ENCODE results near the gene CAPZA2. TPM values are rescaled to one million over a fixed set of nuclear protein-coding genes. Genes with fewer than 3 reads are reported as not detected.
A peak's percentile ranks its signal among the peaks of the same experiment; 100 is the strongest.

CAPZA2 gene
- total and polyA plus RNA-seq, 4 experiments from 2014 or later, result 112 to 307 (median 143) TPM

DNA sequence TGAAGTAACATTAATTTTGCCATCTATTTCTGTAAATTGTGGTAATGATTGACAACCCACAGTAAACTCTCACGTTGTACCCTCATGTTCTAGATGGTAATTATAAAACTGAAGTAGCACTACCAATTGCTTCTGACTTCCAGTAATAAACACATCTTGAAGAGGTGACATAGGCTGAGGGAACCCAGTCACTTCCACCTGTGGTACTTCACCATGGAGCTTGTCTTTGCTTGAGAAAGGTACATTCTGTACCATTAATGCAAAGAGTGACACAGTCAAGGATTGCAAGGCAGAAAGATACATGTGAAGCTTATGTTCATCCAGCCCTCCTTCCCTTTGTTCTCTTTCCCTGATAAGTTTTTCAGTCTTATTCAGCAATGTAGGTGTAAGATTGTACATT lies 11.2 kb downstream of the CAPZA2 start:
- Mint-ChIP-seq H3K27ac (peak overlapping the region in 2 of 7 donors; percentile 10 to 54), H3K9me3 (no peaks in the 10 kb centered on the region), H3K36me3 (peaks cover 9 to 12% of the 10 kb centered on the region in 2 donors), H3K4me1 (peaks cover 50 to 59% (median 55%) of the 10 kb centered on the region in 4 donors), H3K4me3 (peak overlapping the region in 3 of 8 donors; percentile 12 to 52 (median 26)), H3K27me3 (no peaks in the 10 kb centered on the region)
- Histone ChIP-seq H3K27ac (ENCODE audit: low read depth, low read length) (no peak overlapping the region), H3K9me3 (ENCODE audit: control insufficient read depth in 1 of 2, low read length in 2 of 2) (no peaks in the 10 kb centered on the region), H3K4me3 (ENCODE audit: low read length in 2 of 2) (no peak overlapping the region), H3K4me1 (ENCODE audit: insufficient read depth, low read length) (peaks cover 86% of the 10 kb centered on the region), H3K36me3 (ENCODE audit: insufficient read depth, low read length) (no peaks in the 10 kb centered on the region), H3K27me3 (ENCODE audit: insufficient read depth, low read length) (no peaks in the 10 kb centered on the region)
- no peak for DNase-seq
- intact Hi-C loops (cut with micrococcal nuclease), result no loop called here
- CTCF ChIA-PET (ENCODE audit: partially characterized antibody), result interaction anchor here (1.3 kb wide), 1 partner anchor 12 kb away, joined by 3 read pairs; no protein-coding TSS in a partner anchor
- POLR2A ChIA-PET (ENCODE audit: partially characterized antibody), result no interaction called here

DNA sequence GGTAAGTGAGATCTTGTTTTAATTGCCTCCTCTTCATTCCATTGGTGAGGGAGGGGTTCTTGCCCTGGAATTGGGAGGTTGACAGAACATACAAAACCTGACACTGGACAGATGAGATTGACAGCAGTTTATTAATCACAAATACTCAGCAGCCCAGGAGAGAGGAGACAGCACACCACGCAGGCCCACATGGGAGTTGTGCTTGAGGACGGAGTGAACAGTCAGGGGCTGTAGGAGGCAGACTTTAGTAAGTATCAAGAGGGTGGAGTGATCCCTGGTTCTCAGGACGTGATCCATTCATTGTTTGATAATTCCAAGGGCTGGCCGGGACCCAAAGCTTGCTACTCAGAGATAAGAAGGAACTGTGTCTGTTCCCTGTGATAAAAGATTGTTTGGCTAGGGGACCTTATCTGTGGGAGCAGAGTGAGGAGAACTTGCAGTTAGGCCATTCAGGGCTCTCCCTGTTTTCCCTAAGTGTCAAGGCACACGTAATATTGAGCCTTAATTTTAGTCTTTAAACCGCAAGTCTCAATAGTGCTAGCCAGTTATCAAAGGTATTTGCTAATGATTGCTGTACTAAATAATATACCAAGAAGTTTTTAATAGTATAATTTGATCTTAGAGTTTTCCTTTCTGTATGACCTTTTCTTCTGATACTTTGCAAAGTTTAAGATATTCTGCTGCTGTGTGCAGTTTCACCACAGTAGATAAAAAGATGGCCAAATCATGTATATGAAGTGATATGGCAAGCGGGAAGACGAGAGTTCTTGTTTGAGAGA lies 14.5 kb downstream of the CAPZA2 start:
- H3K27me3 Mint-ChIP-seq, result no peaks in the 10 kb centered on the region
- POLR2A ChIA-PET (ENCODE audit: partially characterized antibody), result no interaction called here
- DNase-seq, result no peak
- peaks cover 11 to 22% of the 10 kb centered on the region in 2 donors for H3K36me3 Mint-ChIP-seq
- H3K4me3 Mint-ChIP-seq, result no peak overlapping the region
- peaks cover 0 to 2% (median 0%) of the 10 kb centered on the region in 8 donors for H3K9me3 Mint-ChIP-seq
- intact Hi-C loops (cut with micrococcal nuclease), result no loop called here
- H3K4me1 ChIP-seq (ENCODE audit: insufficient read depth, low read length), result peaks cover 63% of the 10 kb centered on the region
- no peak overlapping the region for H3K27ac ChIP-seq (ENCODE audit: low read depth, low read length)
- CTCF ChIA-PET (ENCODE audit: partially characterized antibody), result no interaction called here
- no peak overlapping the region for H3K27ac Mint-ChIP-seq
- no peak overlapping the region for H3K4me3 ChIP-seq (ENCODE audit: low read length in 2 of 2)
- H3K9me3 ChIP-seq (ENCODE audit: control insufficient read depth in 1 of 2, low read length in 2 of 2), result no peaks in the 10 kb centered on the region
- H3K36me3 ChIP-seq (ENCODE audit: insufficient read depth, low read length), result no peaks in the 10 kb centered on the region
- H3K27me3 ChIP-seq (ENCODE audit: insufficient read depth, low read length), result no peaks in the 10 kb centered on the region
- peaks cover 25 to 50% (median 31%) of the 10 kb centered on the region in 4 donors for H3K4me1 Mint-ChIP-seq

DNA sequence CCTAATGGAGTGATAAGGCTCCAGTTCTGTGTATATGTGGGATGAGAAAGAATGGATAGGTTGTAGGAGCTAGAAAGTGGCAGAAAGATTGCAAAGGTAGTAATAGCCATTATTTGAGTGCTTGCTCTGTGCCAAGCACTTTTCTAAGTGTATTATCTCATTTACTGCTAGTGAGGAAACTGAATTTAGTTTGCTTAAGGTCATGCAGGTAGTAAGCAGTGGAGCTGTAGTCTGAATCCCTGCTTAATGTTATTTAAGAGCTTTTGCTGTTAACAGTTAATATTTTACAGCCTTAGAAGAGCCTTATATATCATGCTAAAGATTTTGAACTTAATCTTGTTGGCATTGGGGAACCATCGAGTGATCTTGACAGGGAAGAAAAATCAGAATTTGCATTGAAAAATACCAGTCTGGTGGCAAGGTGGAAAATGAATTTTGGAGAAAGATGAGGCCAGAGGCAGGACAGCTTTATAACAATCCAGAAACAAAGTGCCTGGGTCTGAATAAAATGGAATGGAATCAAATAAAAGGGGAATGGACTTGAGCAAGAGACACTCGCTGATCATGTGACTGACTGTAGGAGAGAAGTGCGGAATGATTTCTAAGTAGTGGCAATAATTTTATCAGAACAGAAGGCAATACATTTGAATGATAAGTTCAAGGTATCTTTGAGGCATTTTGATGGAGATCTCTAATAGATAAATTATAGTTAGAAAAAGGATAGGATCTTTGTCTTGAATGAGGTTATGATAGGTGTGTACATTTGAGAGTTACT lies 15.2 kb downstream of the CAPZA2 start:
- Histone ChIP-seq H3K4me1 (ENCODE audit: insufficient read depth, low read length) (peaks cover 58% of the 10 kb centered on the region), H3K36me3 (ENCODE audit: insufficient read depth, low read length) (no peaks in the 10 kb centered on the region), H3K27me3 (ENCODE audit: insufficient read depth, low read length) (no peaks in the 10 kb centered on the region), H3K9me3 (ENCODE audit: control insufficient read depth in 1 of 2, low read length in 2 of 2) (no peaks in the 10 kb centered on the region), H3K27ac (ENCODE audit: low read depth, low read length) (no peak overlapping the region), H3K4me3 (ENCODE audit: low read length in 2 of 2) (no peak overlapping the region)
- Mint-ChIP-seq H3K27ac (no peak overlapping the region), H3K4me1 (peaks cover 20 to 51% (median 30%) of the 10 kb centered on the region in 4 donors), H3K27me3 (no peaks in the 10 kb centered on the region), H3K36me3 (peaks cover 15 to 23% of the 10 kb centered on the region in 2 donors), H3K9me3 (peaks cover 0 to 2% (median 0%) of the 10 kb centered on the region in 8 donors), H3K4me3 (no peak overlapping the region)
- DNase-seq, result no peak
- POLR2A ChIA-PET (ENCODE audit: partially characterized antibody), result interaction anchor here (0.6 to 0.9 kb wide), 2 partner anchors 13 to 26 kb away, joined by 3 read pairs; no protein-coding TSS in a partner anchor
- intact Hi-C loops (cut with micrococcal nuclease), result no loop called here
- CTCF ChIA-PET (ENCODE audit: partially characterized antibody), result interaction anchor here (1.2 kb wide), 1 partner anchor 10 kb away, joined by 3 read pairs; no protein-coding TSS in a partner anchor

DNA sequence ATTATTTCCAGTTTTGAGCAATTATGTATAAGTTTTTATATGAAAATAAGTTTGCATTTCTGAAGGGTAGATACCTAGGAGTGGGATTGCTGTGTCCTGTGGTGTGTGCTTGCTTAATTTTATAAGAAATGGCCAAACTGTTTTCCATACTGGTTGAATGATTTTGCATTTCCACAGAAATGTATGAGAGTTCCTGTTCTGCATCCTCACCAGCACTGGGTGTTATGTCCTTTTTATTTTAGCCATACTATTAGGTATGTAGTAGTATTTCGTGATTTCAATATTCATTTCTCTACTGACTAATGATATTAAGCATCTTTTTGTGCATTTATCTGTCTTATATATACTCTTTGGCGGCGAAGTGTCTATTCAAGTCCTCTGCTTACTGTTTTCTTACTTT lies 22.3 kb downstream of the CAPZA2 start:
- H3K4me3 Mint-ChIP-seq, result no peak overlapping the region
- H3K27me3 ChIP-seq (ENCODE audit: insufficient read depth, low read length), result no peaks in the 10 kb centered on the region
- H3K9me3 ChIP-seq (ENCODE audit: control insufficient read depth in 1 of 2, low read length in 2 of 2), result no peaks in the 10 kb centered on the region
- no peak overlapping the region for H3K27ac ChIP-seq (ENCODE audit: low read depth, low read length)
- intact Hi-C loops (cut with micrococcal nuclease), result no loop called here
- no peaks in the 10 kb centered on the region for H3K36me3 ChIP-seq (ENCODE audit: insufficient read depth, low read length)
- H3K4me1 Mint-ChIP-seq, result peaks cover 23 to 50% (median 30%) of the 10 kb centered on the region in 4 donors
- no peaks in the 10 kb centered on the region for H3K27me3 Mint-ChIP-seq
- peaks cover 0 to 5% (median 1%) of the 10 kb centered on the region in 8 donors for H3K9me3 Mint-ChIP-seq
- H3K4me1 ChIP-seq (ENCODE audit: insufficient read depth, low read length), result peaks cover 17% of the 10 kb centered on the region
- ChIA-PET CTCF (ENCODE audit: partially characterized antibody) (no interaction called here), POLR2A (ENCODE audit: partially characterized antibody) (no interaction called here)
- DNase-seq, result no peak
- no peak overlapping the region for H3K4me3 ChIP-seq (ENCODE audit: low read length in 2 of 2)
- peaks cover 44% of the 10 kb centered on the region in 2 donors for H3K36me3 Mint-ChIP-seq
- H3K27ac Mint-ChIP-seq, result no peak overlapping the region

DNA sequence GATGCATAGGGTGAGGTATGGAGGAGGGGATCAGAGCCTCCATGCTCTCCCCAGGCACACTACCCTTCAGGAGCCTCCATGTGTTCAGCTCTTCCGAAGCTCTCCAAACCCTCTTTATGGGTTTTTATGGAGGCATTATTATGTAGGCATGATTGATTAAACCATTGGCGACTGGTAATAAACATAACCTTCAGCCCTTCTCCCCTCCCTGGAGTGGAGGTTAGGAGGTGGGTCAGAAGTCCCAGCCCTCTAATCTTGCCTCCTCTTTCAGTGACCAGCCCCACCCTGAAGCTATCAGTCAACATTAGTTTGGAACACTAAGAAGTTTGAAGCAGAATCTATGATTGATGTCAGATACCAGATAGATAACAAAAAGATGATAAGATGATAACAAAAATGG lies 23.3 kb downstream of the CAPZA2 start:
- intact Hi-C loops (cut with micrococcal nuclease), result no loop called here

DNA sequence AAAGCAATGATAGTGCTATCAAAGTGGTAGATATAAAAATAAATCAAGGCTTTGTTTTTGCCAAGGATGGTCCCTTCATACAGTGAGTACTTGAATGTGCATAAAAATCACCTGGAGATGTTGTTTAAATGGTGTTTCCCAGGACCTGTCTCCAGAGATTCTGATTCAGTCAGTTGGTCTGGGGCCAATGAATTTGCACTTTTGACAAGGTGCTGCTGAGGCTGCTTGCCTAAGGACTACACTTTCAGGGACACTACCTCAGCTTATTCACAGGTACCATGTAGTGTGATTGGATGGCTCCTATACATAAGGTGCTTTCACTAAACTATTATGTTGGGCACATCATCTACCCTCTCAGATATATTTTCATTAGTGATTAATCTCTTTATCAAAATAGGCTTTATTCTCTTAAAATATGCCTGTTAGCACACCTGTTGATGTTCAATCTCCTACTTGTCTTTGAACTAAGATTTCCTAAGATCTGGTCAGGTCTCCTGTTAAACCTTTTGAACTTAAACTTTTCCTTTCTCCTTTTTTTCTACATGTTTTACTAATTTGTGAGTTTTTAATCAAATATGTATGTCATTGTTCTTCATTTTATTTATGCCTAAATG lies 24.3 kb downstream of the CAPZA2 start:
- H3K36me3 ChIP-seq (ENCODE audit: insufficient read depth, low read length), result no peaks in the 10 kb centered on the region
- POLR2A ChIA-PET (ENCODE audit: partially characterized antibody), result no interaction called here
- H3K27me3 Mint-ChIP-seq, result no peaks in the 10 kb centered on the region

More for the DNA sequence above, 23.3 kb downstream of the CAPZA2 start:
- Mint-ChIP-seq H3K27ac (peak overlapping the region in 4 of 7 donors; percentile 2 to 46 (median 16)), H3K27me3 (no peaks in the 10 kb centered on the region), H3K4me1 (peaks cover 24 to 44% (median 30%) of the 10 kb centered on the region in 4 donors), H3K9me3 (peaks cover 0 to 5% (median 1%) of the 10 kb centered on the region in 8 donors), H3K4me3 (peak overlapping the region in 1 of 8 donors; percentile 31), H3K36me3 (peaks cover 48 to 49% of the 10 kb centered on the region in 2 donors)
- ChIA-PET POLR2A (ENCODE audit: partially characterized antibody) (no interaction called here), CTCF (ENCODE audit: partially characterized antibody) (no interaction called here)
- no peak overlapping the region for H3K27ac ChIP-seq (ENCODE audit: low read depth, low read length)
- H3K4me3 ChIP-seq (ENCODE audit: low read length in 2 of 2), result no peak overlapping the region
- DNase-seq, result no peak
- H3K36me3 ChIP-seq (ENCODE audit: insufficient read depth, low read length), result no peaks in the 10 kb centered on the region
- no peaks in the 10 kb centered on the region for H3K9me3 ChIP-seq (ENCODE audit: control insufficient read depth in 1 of 2, low read length in 2 of 2)
- no peaks in the 10 kb centered on the region for H3K27me3 ChIP-seq (ENCODE audit: insufficient read depth, low read length)
- H3K4me1 ChIP-seq (ENCODE audit: insufficient read depth, low read length), result peaks cover 15% of the 10 kb centered on the region

DNA sequence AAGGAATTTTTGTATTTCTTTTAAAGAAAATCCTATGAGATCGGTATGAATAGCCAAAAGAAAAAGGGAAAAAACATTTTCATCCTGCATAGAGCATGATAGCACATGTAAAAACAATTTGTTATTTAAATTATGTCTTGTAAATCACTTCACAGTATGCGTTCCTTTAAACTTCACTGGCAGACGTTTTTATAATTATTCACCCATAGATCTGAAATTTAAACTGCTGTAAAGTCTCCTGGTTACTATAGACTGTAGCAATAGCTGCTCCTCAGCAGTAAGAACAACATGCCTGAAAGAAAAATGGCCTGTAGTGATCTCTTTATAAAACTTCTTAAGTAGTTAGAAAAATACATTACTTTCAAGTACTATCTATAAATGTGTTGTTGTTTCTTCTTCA lies 26.5 kb downstream of the CAPZA2 start:
- Histone ChIP-seq H3K27ac (ENCODE audit: low read depth, low read length) (no peak overlapping the region), H3K27me3 (ENCODE audit: insufficient read depth, low read length) (no peaks in the 10 kb centered on the region), H3K4me1 (ENCODE audit: insufficient read depth, low read length) (peaks cover 12% of the 10 kb centered on the region), H3K36me3 (ENCODE audit: insufficient read depth, low read length) (peaks cover 4% of the 10 kb centered on the region), H3K4me3 (ENCODE audit: low read length in 2 of 2) (no peak overlapping the region), H3K9me3 (ENCODE audit: control insufficient read depth in 1 of 2, low read length in 2 of 2) (no peaks in the 10 kb centered on the region)
- no peak overlapping the region for H3K4me3 Mint-ChIP-seq
- peaks cover 0 to 4% (median 1%) of the 10 kb centered on the region in 8 donors for H3K9me3 Mint-ChIP-seq
- POLR2A ChIA-PET (ENCODE audit: partially characterized antibody), result no interaction called here
- H3K27me3 Mint-ChIP-seq, result no peaks in the 10 kb centered on the region
- H3K4me1 Mint-ChIP-seq, result peaks cover 27 to 35% (median 31%) of the 10 kb centered on the region in 4 donors
- H3K27ac Mint-ChIP-seq, result no peak overlapping the region
- H3K36me3 Mint-ChIP-seq, result peaks cover 59 to 60% of the 10 kb centered on the region in 2 donors
- intact Hi-C loops (cut with micrococcal nuclease), result no loop called here
- no peak for DNase-seq
- CTCF ChIA-PET (ENCODE audit: partially characterized antibody), result no interaction called here

More for the DNA sequence above, 24.3 kb downstream of the CAPZA2 start:
- DNase-seq, result no peak
- peak overlapping the region in 2 of 8 donors; percentile 1 to 12 for H3K4me3 Mint-ChIP-seq
- intact Hi-C loops (cut with micrococcal nuclease), result no loop called here
- H3K9me3 ChIP-seq (ENCODE audit: control insufficient read depth in 1 of 2, low read length in 2 of 2), result no peaks in the 10 kb centered on the region
- H3K9me3 Mint-ChIP-seq, result peaks cover 0 to 5% (median 1%) of the 10 kb centered on the region in 8 donors
- no peaks in the 10 kb centered on the region for H3K27me3 ChIP-seq (ENCODE audit: insufficient read depth, low read length)
- CTCF ChIA-PET (ENCODE audit: partially characterized antibody), result no interaction called here
- no peak overlapping the region for H3K27ac Mint-ChIP-seq
- H3K4me1 Mint-ChIP-seq, result peaks cover 22 to 37% (median 30%) of the 10 kb centered on the region in 4 donors
- H3K4me3 ChIP-seq (ENCODE audit: low read length in 2 of 2), result no peak overlapping the region
- H3K27ac ChIP-seq (ENCODE audit: low read depth, low read length), result no peak overlapping the region
- peaks cover 15% of the 10 kb centered on the region for H3K4me1 ChIP-seq (ENCODE audit: insufficient read depth, low read length)
- H3K36me3 Mint-ChIP-seq, result peaks cover 46 to 48% of the 10 kb centered on the region in 2 donors
